Stomach (tissue), 4 donors: Measurements from ENCODE around the gene TBX2.

ENCODE experiments used
- EP300 ChIP-seq: sonication (generic); formaldehyde crosslinking; IDR thresholded peaks from one replicate; pipeline ENCODE4 v1.6.1; 2017; ENCODE audit warnings: antibody characterized with exemption
- POLR2A ChIP-seq, 4 donors: fragments of 450-650 bp; IDR thresholded peaks; one replicate each; pipeline ENCODE4 v1.6.1; 2016; ENCODE audit warnings: antibody characterized with exemption in 4 of 4, control low read depth in 2 of 4, mild to moderate bottlenecking in 1 of 4, moderate library complexity in 1 of 4
- POLR2AphosphoS5 ChIP-seq, 3 donors: sonication (generic); formaldehyde crosslinking; IDR thresholded peaks; one replicate each; pipeline ENCODE4 v1.6.1; 2016; ENCODE audit warnings: antibody characterized with exemption in 3 of 3
- TF ChIP-seq, protein P1 (sequence below), 7 experiments: fragments of 450-650 bp in 4 of 7; fragments of 200-600 bp in 3 of 7; sonication (generic) in 3 of 7; IDR thresholded peaks; one replicate each; pipeline ENCODE4 v1.5.1; 2016 to 2019; ENCODE audit warnings: antibody characterized with exemption in 7 of 7, control low read depth in 2 of 7, mild to moderate bottlenecking in 1 of 7

DNA sequence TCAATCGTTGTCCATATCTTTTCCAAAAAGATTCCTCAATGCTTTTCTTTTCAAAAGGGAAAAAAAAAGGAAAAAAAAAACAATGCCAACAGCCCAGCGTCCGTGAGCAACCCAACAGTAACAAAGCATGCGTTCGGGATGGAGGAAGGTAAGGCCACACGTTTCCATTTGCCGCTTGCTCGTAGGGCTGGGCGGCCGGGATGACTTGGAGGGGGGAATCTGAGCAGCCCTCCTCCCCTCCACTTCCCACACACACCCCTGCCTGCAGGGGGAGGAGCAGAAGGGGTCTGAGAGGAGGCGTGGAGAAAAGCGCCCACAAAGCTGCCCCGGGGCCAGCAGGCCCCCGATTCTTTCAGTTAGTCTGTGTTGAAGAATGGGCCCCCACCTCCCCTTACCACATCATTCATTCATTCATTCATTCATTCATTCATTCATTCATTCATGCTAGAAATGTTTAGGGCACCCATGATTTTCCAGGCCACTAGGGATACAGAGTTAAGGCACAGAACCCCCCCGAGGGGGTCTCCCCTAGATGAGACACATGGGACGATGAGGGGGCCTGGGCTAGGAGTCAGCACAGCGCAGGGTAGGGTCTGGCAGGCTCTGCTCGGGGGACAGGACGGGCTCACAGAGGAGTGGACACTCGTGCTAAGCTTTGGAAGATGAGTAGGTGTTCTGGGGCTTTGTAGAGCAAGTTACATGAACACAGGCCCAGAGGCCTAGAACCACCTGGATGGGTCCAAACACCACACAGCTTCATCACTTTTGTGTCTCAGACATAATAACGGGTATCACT lies 10.9 kb upstream of the TBX2 start:
- TF ChIP-seq POLR2AphosphoS5 (IDR thresholded peaks at IDR 0.05) (no peak), POLR2A (IDR thresholded peaks at IDR 0.05) (no peak), EP300 (no peak)
- TF ChIP-seq, protein P1, sequence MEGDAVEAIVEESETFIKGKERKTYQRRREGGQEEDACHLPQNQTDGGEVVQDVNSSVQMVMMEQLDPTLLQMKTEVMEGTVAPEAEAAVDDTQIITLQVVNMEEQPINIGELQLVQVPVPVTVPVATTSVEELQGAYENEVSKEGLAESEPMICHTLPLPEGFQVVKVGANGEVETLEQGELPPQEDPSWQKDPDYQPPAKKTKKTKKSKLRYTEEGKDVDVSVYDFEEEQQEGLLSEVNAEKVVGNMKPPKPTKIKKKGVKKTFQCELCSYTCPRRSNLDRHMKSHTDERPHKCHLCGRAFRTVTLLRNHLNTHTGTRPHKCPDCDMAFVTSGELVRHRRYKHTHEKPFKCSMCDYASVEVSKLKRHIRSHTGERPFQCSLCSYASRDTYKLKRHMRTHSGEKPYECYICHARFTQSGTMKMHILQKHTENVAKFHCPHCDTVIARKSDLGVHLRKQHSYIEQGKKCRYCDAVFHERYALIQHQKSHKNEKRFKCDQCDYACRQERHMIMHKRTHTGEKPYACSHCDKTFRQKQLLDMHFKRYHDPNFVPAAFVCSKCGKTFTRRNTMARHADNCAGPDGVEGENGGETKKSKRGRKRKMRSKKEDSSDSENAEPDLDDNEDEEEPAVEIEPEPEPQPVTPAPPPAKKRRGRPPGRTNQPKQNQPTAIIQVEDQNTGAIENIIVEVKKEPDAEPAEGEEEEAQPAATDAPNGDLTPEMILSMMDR (IDR thresholded peaks at IDR 0.05) = no peak
